Calu3 (cell line): ENCODE data around the gene BRIP1. TPM values are rescaled to one million over a fixed set of nuclear protein-coding genes. Genes with fewer than 3 reads are reported as not detected.

Experiments
- BruUV-seq: library from RNA; stranded (reverse); fragments of 400-500 nt; replicated peaks from 2 replicates; lab custom pipeline; 2021; lab: Mats Ljungman, UMichigan
- CTCF ChIA-PET: fragments of 300-600 bp; sonication (Branson Sonifier 250); formaldehyde crosslinking; loops from one replicate; lab custom pipeline; 2022; ENCODE audit warnings: antibody characterized with exemption; lab: Charles Lee
- DNase-seq: peaks from one replicate; pipeline ENCODE4 v3.0.0; 2022
- H3K27ac Mint-ChIP-seq: one replicate; pipeline ENCODE4 v1.8.0; 2022; ENCODE audit warnings: mixed read lengths; ENCODE audit not compliant: unreplicated experiment
- H3K27me3 Mint-ChIP-seq: one replicate; pipeline ENCODE4 v1.8.0; 2022; ENCODE audit warnings: mixed read lengths; ENCODE audit not compliant: unreplicated experiment
- H3K36me3 Mint-ChIP-seq: one replicate; pipeline ENCODE4 v1.8.0; 2022; ENCODE audit warnings: mild to moderate bottlenecking, moderate library complexity, mixed read lengths; ENCODE audit not compliant: insufficient read depth, unreplicated experiment
- H3K4me1 Mint-ChIP-seq: one replicate; pipeline ENCODE4 v1.8.0; 2022; ENCODE audit warnings: mild to moderate bottlenecking, low read depth, mixed read lengths; ENCODE audit not compliant: unreplicated experiment
- H3K4me3 Mint-ChIP-seq: one replicate; pipeline ENCODE4 v1.8.0; 2022; ENCODE audit warnings: mild to moderate bottlenecking, low read depth, moderate library complexity, mixed read lengths; ENCODE audit not compliant: unreplicated experiment
- H3K9me3 Mint-ChIP-seq: one replicate; pipeline ENCODE4 v1.8.0; 2022; ENCODE audit warnings: low read depth, mixed read lengths; ENCODE audit not compliant: unreplicated experiment
- CTCF ChIP-seq: fragments of 200-600 bp; IDR thresholded peaks from one replicate; pipeline ENCODE4 v1.8.0; 2022; ENCODE audit warnings: antibody characterized with exemption; ENCODE audit not compliant: unreplicated experiment
- intact Hi-C: fragments of 100-400 bp; cut with micrococcal nuclease; formaldehyde crosslinking; loops from one replicate; pipeline ENCODE4 v1.10.0; 2022; ENCODE audit not compliant: unreplicated experiment
- total RNA-seq: library from RNA; stranded (reverse); gene quantifications from 2 replicates; pipeline ENCODE4 v1.2.3, GENCODE V29; 2022

The BRIP1 gene
- total RNA-seq, 1 experiment from 2014 or later = 12.3 TPM

- peaks cover 1% of the 10 kb centered on the region for H3K36me3 Mint-ChIP-seq
- H3K9me3 Mint-ChIP-seq = no peaks in the 10 kb centered on the region
- CTCF ChIA-PET = no interaction called here
- H3K4me3 Mint-ChIP-seq = no peak overlapping the region
- no peaks in the 10 kb centered on the region for H3K27me3 Mint-ChIP-seq
- intact Hi-C loops = no loop called here
- no peak for TF ChIP-seq CTCF
- BruUV-seq = no TSS peak
- no peak overlapping the region for H3K27ac Mint-ChIP-seq
- no peak for DNase-seq
- H3K4me1 Mint-ChIP-seq = no peaks in the 10 kb centered on the region
Measured at GRCh38 chr17:61816538-61816937, 46.8 kb downstream of the BRIP1 start.

DNA sequence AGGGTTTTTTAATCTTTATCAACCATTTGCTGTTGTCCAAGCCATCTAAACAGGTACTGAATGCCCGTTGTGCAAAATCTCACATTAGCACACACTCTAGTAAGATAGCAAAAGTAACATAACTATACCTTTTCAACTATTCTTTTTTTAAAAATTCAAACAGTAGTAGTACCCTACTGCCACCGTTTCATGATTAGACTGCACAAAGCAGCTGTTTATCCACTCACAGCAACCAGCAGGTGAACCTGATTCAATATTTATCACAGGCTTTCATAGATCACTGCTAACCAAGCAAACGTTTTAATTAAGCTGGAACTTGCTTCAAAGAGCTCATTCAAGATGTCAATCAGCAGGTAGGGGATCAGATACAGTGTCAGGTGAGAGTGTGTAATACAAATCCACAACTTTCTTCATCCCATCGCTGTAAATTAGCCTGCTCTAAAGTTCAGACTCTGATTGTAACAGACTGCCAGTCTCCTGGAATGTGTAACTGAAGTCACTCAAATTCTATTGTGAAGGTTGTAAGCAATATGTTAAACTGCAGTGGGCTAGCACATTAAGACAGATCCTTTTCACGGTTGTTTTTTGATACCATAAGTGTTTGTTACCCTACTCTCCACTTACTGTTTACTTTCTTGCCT is 47.3 kb downstream of the BRIP1 start:
- CTCF ChIA-PET = no interaction called here
- H3K4me3 Mint-ChIP-seq = no peak overlapping the region

GRCh38 chr17:61814485-61814884 is 48.8 kb downstream of the BRIP1 start:
- Mint-ChIP-seq H3K4me3 (no peak overlapping the region), H3K9me3 (no peaks in the 10 kb centered on the region), H3K4me1 (no peaks in the 10 kb centered on the region), H3K27me3 (no peaks in the 10 kb centered on the region), H3K27ac (no peak overlapping the region), H3K36me3 (no peaks in the 10 kb centered on the region)
- intact Hi-C loops = no loop called here
- CTCF ChIA-PET = no interaction called here
- no TSS peak for BruUV-seq
- no peak for DNase-seq
- no peak for TF ChIP-seq CTCF

More for the DNA sequence above, 47.3 kb downstream of the BRIP1 start:
- no peaks in the 10 kb centered on the region for H3K4me1 Mint-ChIP-seq
- no TSS peak for BruUV-seq
- no peak for TF ChIP-seq CTCF
- H3K27ac Mint-ChIP-seq = no peak overlapping the region
- no peaks in the 10 kb centered on the region for H3K27me3 Mint-ChIP-seq
- no peak for DNase-seq
- H3K36me3 Mint-ChIP-seq = no peaks in the 10 kb centered on the region
- H3K9me3 Mint-ChIP-seq = no peaks in the 10 kb centered on the region
- intact Hi-C loops = no loop called here

DNA sequence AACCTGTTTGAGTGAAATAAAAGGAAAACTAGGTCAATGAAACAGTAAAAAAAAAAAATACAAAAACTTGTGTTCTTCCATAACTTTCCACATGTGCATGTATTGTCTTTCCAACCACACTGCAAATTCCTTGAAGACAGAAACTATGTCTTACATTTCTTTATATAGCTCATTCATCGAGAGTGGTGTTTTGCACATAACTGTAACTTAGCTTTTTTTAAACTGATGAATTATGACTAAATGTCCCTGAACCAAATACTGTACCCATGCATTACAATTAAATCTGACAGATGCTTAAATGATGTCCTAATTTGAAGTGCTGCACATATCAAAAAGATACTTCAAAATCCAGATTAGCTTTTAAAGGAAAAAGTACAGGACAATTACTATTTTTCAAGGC is 50.1 kb downstream of the BRIP1 start:
- intact Hi-C loops = no loop called here
- TF ChIP-seq CTCF = no peak
- Mint-ChIP-seq H3K36me3 (no peaks in the 10 kb centered on the region), H3K4me3 (no peak overlapping the region), H3K27me3 (no peaks in the 10 kb centered on the region), H3K9me3 (no peaks in the 10 kb centered on the region), H3K4me1 (no peaks in the 10 kb centered on the region), H3K27ac (no peak overlapping the region)
- no peak for DNase-seq
- no TSS peak for BruUV-seq
- CTCF ChIA-PET = no interaction called here
